Measurements from ENCODE around the gene FAXDC2. TPM values are rescaled to one million over a fixed set of nuclear protein-coding genes. Genes with fewer than 3 reads are reported as not detected.

Gene FAXDC2
- polyA plus RNA-seq, 1 donor (not counting 4 experiments of a cell fraction or from before 2014, with no cell fraction given), result 4.6 TPM

DNA sequence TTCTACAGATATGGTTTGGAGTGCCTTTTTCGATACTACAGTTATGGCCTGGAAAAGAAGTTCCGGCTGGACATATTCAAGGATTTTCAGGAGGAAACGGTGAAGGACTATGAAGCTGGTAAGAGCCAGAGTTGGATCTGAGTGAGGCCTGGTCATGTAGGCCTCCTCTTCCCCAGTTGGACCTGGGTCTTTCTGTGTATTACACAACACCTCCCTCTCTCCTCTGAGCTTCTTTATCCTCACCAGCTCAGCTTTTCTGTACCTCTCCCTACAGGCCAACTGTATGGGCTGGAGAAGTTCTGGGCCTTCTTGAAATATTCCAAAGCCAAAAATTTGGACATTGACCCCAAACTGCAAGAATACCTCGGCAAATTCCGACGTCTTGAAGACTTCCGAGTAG lies 39.2 kb downstream of the FAXDC2 start:
- Histone ChIP-seq H3K4me2 (ENCODE audit: control insufficient read depth, extremely low read depth, insufficient read depth, low read depth, low read length) (no peak overlapping the region), H3K9ac (ENCODE audit: control insufficient read depth, extremely low read depth, insufficient read depth, low read length) (no peak overlapping the region), H2AFZ (ENCODE audit: control insufficient read depth, low read length) (no peak overlapping the region), H3K79me2 (ENCODE audit: control insufficient read depth, insufficient read depth, low read length) (peaks cover 2% of the 10 kb centered on the region), H3K27ac (ENCODE audit: control insufficient read depth, insufficient read depth, low read length) (no peak overlapping the region), H3K9me1 (ENCODE audit: control insufficient read depth, extremely low read depth, insufficient read depth, low read length) (no peaks in the 10 kb centered on the region), H3K9me3 (ENCODE audit: control insufficient read depth, low read depth, low read length) (no peaks in the 10 kb centered on the region), H3K27me3 (ENCODE audit: control insufficient read depth, extremely low read depth, insufficient read depth, low read length) (no peaks in the 10 kb centered on the region), H3K36me3 (ENCODE audit: control insufficient read depth in 2 of 2, extremely low read depth in 1 of 2, insufficient read depth in 2 of 2, low read length in 2 of 2) (peaks cover 42 to 51% of the 10 kb centered on the region in 2 experiments), H4K20me1 (ENCODE audit: control insufficient read depth, extremely low read depth, insufficient read depth, low read length) (no peaks in the 10 kb centered on the region), H3K4me1 (ENCODE audit: control insufficient read depth, extremely low read depth, insufficient read depth, low read length) (no peaks in the 10 kb centered on the region), H3K4me3 (ENCODE audit: control insufficient read depth in 2 of 3, extremely low read depth in 1 of 3, insufficient read depth in 2 of 3, low read depth in 1 of 3, low read length in 3 of 3) (no peak overlapping the region)
- DNase-seq (ENCODE audit: low read depth, low spot score) (no peak), FAIRE-seq (no peak)
- dilution Hi-C loops (cut with MboI; ENCODE audit: extremely low pct_ligation_motif_present, low sequenced_read_pairs), result no loop called here
- TF ChIP-seq, protein P1, sequence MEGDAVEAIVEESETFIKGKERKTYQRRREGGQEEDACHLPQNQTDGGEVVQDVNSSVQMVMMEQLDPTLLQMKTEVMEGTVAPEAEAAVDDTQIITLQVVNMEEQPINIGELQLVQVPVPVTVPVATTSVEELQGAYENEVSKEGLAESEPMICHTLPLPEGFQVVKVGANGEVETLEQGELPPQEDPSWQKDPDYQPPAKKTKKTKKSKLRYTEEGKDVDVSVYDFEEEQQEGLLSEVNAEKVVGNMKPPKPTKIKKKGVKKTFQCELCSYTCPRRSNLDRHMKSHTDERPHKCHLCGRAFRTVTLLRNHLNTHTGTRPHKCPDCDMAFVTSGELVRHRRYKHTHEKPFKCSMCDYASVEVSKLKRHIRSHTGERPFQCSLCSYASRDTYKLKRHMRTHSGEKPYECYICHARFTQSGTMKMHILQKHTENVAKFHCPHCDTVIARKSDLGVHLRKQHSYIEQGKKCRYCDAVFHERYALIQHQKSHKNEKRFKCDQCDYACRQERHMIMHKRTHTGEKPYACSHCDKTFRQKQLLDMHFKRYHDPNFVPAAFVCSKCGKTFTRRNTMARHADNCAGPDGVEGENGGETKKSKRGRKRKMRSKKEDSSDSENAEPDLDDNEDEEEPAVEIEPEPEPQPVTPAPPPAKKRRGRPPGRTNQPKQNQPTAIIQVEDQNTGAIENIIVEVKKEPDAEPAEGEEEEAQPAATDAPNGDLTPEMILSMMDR (optimal IDR thresholded peaks at IDR 0.05 in 1 of 3, IDR thresholded peaks at IDR 0.05 in 1 of 3, conservative IDR thresholded peaks at IDR 0.05 in 1 of 3; ENCODE audit: extremely low read depth in 1 of 3, insufficient read depth in 2 of 3, low read length in 3 of 3), result no peak

DNA sequence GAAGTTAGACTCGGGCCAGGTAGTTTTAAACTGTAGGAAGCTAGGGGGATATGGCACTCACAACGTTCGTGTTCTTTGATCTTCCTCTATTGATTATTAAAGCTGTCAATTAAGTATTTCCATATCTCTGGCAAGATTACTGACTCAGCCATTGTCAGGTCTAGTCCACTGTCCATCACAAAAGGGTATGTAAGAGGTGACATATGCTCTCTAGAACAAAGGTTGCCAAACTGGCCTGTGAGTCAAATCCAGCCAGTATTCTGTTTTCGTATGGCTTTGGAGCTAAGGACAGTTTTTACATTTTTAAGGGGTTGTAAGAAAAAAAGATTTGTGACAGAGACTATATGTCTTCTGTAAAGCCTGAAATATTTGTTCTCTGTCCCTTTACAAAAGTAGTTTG lies 44.2 kb downstream of the FAXDC2 start:
- no peaks in the 10 kb centered on the region for H3K9me3 ChIP-seq (ENCODE audit: control insufficient read depth, low read depth, low read length)
- no peak overlapping the region for H3K27ac ChIP-seq (ENCODE audit: control insufficient read depth, insufficient read depth, low read length)
- TF ChIP-seq, protein P1 (optimal IDR thresholded peaks at IDR 0.05 in 1 of 3, IDR thresholded peaks at IDR 0.05 in 1 of 3, conservative IDR thresholded peaks at IDR 0.05 in 1 of 3; ENCODE audit: extremely low read depth in 1 of 3, insufficient read depth in 2 of 3, low read length in 3 of 3), result no peak
- TF ChIP-seq EZH2 (IDR thresholded peaks at IDR 0.05; ENCODE audit: low read length), result no peak
- no peak overlapping the region for H3K4me3 ChIP-seq (ENCODE audit: control insufficient read depth in 2 of 3, extremely low read depth in 1 of 3, insufficient read depth in 2 of 3, low read depth in 1 of 3, low read length in 3 of 3)
- H3K79me2 ChIP-seq (ENCODE audit: control insufficient read depth, insufficient read depth, low read length), result peaks cover 4% of the 10 kb centered on the region
- H3K27me3 ChIP-seq (ENCODE audit: control insufficient read depth, extremely low read depth, insufficient read depth, low read length), result no peaks in the 10 kb centered on the region
- dilution Hi-C loops (cut with MboI; ENCODE audit: extremely low pct_ligation_motif_present, low sequenced_read_pairs), result no loop called here
- DNase-seq (ENCODE audit: low read depth, low spot score) (no peak), FAIRE-seq (no peak)
- H3K9me1 ChIP-seq (ENCODE audit: control insufficient read depth, extremely low read depth, insufficient read depth, low read length), result no peaks in the 10 kb centered on the region
- H3K36me3 ChIP-seq (ENCODE audit: control insufficient read depth in 2 of 2, extremely low read depth in 1 of 2, insufficient read depth in 2 of 2, low read length in 2 of 2), result peaks cover 50 to 60% of the 10 kb centered on the region in 2 experiments
- no peaks in the 10 kb centered on the region for H3K4me1 ChIP-seq (ENCODE audit: control insufficient read depth, extremely low read depth, insufficient read depth, low read length)
- no peak overlapping the region for H3K4me2 ChIP-seq (ENCODE audit: control insufficient read depth, extremely low read depth, insufficient read depth, low read depth, low read length)
- no peak overlapping the region for H2AFZ ChIP-seq (ENCODE audit: control insufficient read depth, low read length)
- H3K9ac ChIP-seq (ENCODE audit: control insufficient read depth, extremely low read depth, insufficient read depth, low read length), result no peak overlapping the region
- no peaks in the 10 kb centered on the region for H4K20me1 ChIP-seq (ENCODE audit: control insufficient read depth, extremely low read depth, insufficient read depth, low read length)
